Neuronal stem cell (in vitro differentiated cells): ENCODE measurements around the gene ZNF593.

Experiments
- DNase-seq: peaks from one replicate; pipeline ENCODE4 v3.0.0-alpha.2; 2013; ENCODE audit warnings: low spot score
- H2AFZ ChIP-seq: one replicate; pipeline ENCODE4 v1.6.1; 2013; ENCODE audit warnings: mild to moderate bottlenecking, low read length, inconsistent platforms
- H2AK5ac ChIP-seq: 2 replicates; pipeline ENCODE4 v1.6.1; 2013; ENCODE audit warnings: low read depth, mild to moderate bottlenecking, inconsistent platforms, low read length, moderate library complexity, mixed read lengths
- H2BK120ac ChIP-seq: 2 replicates; pipeline ENCODE4 v1.6.1; 2013; ENCODE audit warnings: low read depth, mild to moderate bottlenecking, inconsistent platforms, low read length, moderate library complexity, mixed read lengths
- H2BK12ac ChIP-seq: one replicate; pipeline ENCODE4 v1.6.1; 2013; ENCODE audit warnings: low read length, inconsistent platforms
- H2BK15ac ChIP-seq: 2 replicates; pipeline ENCODE4 v1.6.1; 2013; ENCODE audit warnings: mild to moderate bottlenecking, low read length, inconsistent platforms, mixed read lengths
- H2BK5ac ChIP-seq: one replicate; pipeline ENCODE4 v1.6.1; 2013; ENCODE audit warnings: inconsistent platforms, mild to moderate bottlenecking, low read length, moderate library complexity
- H3K14ac ChIP-seq: one replicate; pipeline ENCODE4 v1.6.1; 2013; ENCODE audit warnings: low read length, inconsistent platforms
- H3K18ac ChIP-seq: 2 replicates; pipeline ENCODE4 v1.6.1; 2013; ENCODE audit warnings: low read length, inconsistent platforms
- H3K23ac ChIP-seq: 2 replicates; pipeline ENCODE4 v1.6.1; 2013; ENCODE audit warnings: low read depth, mild to moderate bottlenecking, mixed read lengths, low read length, inconsistent platforms; ENCODE audit not compliant: poor library complexity
- H3K27ac ChIP-seq: replicated peaks from 3 replicates; pipeline ENCODE4 v1.5.1; 2013; ENCODE audit warnings: low read length, inconsistent platforms
- H3K27me3 ChIP-seq, 3 experiments: 2 replicates each; pipeline ENCODE4 v1.6.1; 2013; ENCODE audit warnings: low read length in 3 of 3, mild to moderate bottlenecking in 2 of 3, inconsistent platforms in 1 of 3, low read depth in 1 of 3, mixed read lengths in 1 of 3, moderate library complexity in 1 of 3; ENCODE audit not compliant: control insufficient read depth in 3 of 3, insufficient read depth in 3 of 3
- H3K36me3 ChIP-seq, 2 donors: replicated peaks in 1 of 2; 2 replicates each; pipeline ENCODE4 v1.6.1; 2013; ENCODE audit warnings: low read length in 2 of 2; ENCODE audit not compliant: control insufficient read depth in 2 of 2, insufficient read depth in 2 of 2
- H3K4ac ChIP-seq: 2 replicates; pipeline ENCODE4 v1.6.1; 2013; ENCODE audit warnings: inconsistent platforms, mild to moderate bottlenecking, low read length, moderate library complexity
- H3K4me1 ChIP-seq, 2 donors: 1 replicate in 1 of 2; 2 replicates in 1 of 2; pipeline ENCODE4 v1.6.1; 2013; ENCODE audit warnings: low read length in 2 of 2, low read depth in 1 of 2; ENCODE audit not compliant: control insufficient read depth in 2 of 2, insufficient read depth in 1 of 2
- H3K4me2 ChIP-seq: one replicate; pipeline ENCODE4 v1.6.1; 2013; ENCODE audit warnings: mild to moderate bottlenecking, low read length, inconsistent platforms; ENCODE audit not compliant: insufficient read depth, poor library complexity, severe bottlenecking
- H3K4me3 ChIP-seq, 2 donors: 2 replicates each; pipeline ENCODE4 v1.5.1; 2013; ENCODE audit warnings: low read length in 2 of 2, mild to moderate bottlenecking in 2 of 2, inconsistent platforms in 1 of 2, moderate library complexity in 1 of 2
- H3K79me1 ChIP-seq: one replicate; pipeline ENCODE4 v1.6.1; 2013; ENCODE audit warnings: low read depth, mild to moderate bottlenecking, inconsistent platforms, low read length, moderate library complexity
- H3K9ac ChIP-seq: one replicate; pipeline ENCODE4 v1.6.1; 2013; ENCODE audit warnings: mild to moderate bottlenecking, low read depth, low read length, inconsistent platforms; ENCODE audit not compliant: poor library complexity
- H3K9me3 ChIP-seq, 2 donors: replicated peaks in 1 of 2; 2 replicates each; pipeline versions ENCODE3 to v1.6.1; 2013; ENCODE audit warnings: low read length in 2 of 2, mild to moderate bottlenecking in 2 of 2, inconsistent platforms in 1 of 2, low read depth in 1 of 2, mixed read lengths in 1 of 2, moderate library complexity in 1 of 2; ENCODE audit not compliant: control insufficient read depth in 2 of 2, insufficient read depth in 1 of 2
- H4K8ac ChIP-seq: one replicate; pipeline ENCODE4 v1.6.1; 2013; ENCODE audit warnings: low read depth, mild to moderate bottlenecking, inconsistent platforms, low read length, moderate library complexity
- H4K91ac ChIP-seq: one replicate; pipeline ENCODE4 v1.6.1; 2013; ENCODE audit warnings: low read length, low read depth, mild to moderate bottlenecking, inconsistent platforms; ENCODE audit not compliant: poor library complexity
- WGBS, 2 donors: extraction: QIAGEN DNeasy Blood & Tissue Kit; methylation state at CpG; one replicate each; pipeline ENCODE4 v1.1.7; 2013; ENCODE audit warnings: missing lambda C conversion rate in 2 of 2, mixed read lengths in 1 of 2; ENCODE audit not compliant: insufficient read length in 2 of 2, insufficient replicate concordance in 1 of 2; ENCODE audit errors: extremely low coverage in 2 of 2; 5-methylcytosine and 5-hydroxymethylcytosine counted together

The ZNF593 gene

DNA sequence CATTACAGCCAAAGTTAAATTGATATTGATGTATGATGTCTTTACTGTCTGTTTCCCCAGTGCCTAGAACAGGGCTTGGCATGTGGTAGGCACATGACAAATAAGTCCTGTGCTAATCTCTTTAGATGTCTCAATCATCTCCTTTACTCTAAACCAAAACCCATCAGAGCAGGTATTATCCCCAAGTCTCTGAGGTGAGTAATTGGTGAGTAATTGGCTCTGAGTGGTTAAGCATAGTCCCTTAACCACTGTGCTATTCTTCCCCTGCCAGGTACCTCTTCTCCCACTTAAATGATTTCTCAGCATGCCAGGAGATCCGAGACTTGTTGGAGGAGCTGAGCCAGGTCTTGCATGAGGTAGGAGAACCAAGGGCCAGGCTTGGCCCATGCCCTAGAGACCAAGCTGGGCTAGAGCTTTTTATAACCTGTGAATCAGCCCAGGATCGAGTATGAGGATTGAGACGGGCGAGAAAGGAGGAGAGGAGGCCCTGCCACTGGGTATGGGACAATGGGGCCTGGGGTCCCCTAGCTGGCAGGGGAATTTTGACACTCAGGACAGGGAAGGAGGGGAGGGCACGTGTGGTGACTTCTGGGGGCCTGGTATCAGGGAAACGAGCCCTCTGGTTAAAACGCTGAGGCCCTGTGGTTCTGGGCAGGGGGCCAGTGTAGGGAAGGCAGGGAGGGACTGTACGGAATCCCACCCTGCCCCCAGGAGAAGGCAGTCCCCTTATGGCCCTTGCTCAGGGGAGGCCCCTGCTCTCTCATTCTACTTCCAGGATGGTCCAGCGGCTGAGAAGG lies 12.1 kb downstream of the ZNF593 start:
- Histone ChIP-seq H2BK15ac (no peak overlapping the region), H3K9ac (peak overlapping the region; percentile 50), H3K36me3 (no peaks in the 10 kb centered on the region), H2AK5ac (no peak overlapping the region), H3K79me1 (no peaks in the 10 kb centered on the region), H3K14ac (no peak overlapping the region), H3K27ac (no peak overlapping the region), H3K4me1 (peaks cover 0 to 5% of the 10 kb centered on the region in 2 donors), H3K27me3 (no peaks in the 10 kb centered on the region), H2BK5ac (no peak overlapping the region), H4K91ac (no peak overlapping the region), H3K4ac (no peak overlapping the region), H2AFZ (peak overlapping the region; percentile 51), H3K4me3 (no peak overlapping the region), H2BK12ac (no peak overlapping the region), H3K9me3 (no peaks in the 10 kb centered on the region), H4K8ac (no peak overlapping the region), H2BK120ac (no peak overlapping the region), H3K23ac (no peak overlapping the region), H3K18ac (no peak overlapping the region), H3K4me2 (no peak overlapping the region)
- DNase-seq = no peak
- no CpG with 5 or more reads among the region's 9 CpGs for WGBS, 2 donors

DNA sequence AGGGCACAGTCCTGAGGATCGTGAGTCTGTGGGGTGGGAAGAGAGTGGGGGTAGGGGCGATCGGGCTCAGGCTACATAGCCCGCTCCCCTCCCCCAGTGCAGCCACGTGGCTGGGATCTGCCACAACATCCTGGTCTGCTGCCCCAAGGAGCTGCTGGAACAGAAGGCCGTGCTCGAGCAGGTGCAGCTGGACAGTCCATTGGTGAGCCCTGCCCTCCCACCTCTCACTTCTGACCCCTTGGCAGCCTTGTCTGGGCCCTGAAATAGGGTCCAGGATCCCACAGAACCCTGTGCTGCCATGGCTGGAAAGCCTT lies 12.6 kb downstream of the ZNF593 start:
- Histone ChIP-seq H3K27ac (no peak overlapping the region), H3K4me2 (no peak overlapping the region), H3K36me3 (no peaks in the 10 kb centered on the region), H2BK12ac (no peak overlapping the region), H3K79me1 (no peaks in the 10 kb centered on the region), H3K14ac (no peak overlapping the region), H3K4me1 (peaks cover 0 to 2% of the 10 kb centered on the region in 2 donors), H3K9me3 (no peaks in the 10 kb centered on the region), H3K4ac (no peak overlapping the region), H3K4me3 (no peak overlapping the region), H3K23ac (peak overlapping the region; percentile 40), H3K27me3 (no peaks in the 10 kb centered on the region), H2AFZ (peak overlapping the region; percentile 51), H3K18ac (peak overlapping the region; percentile 35), H2BK120ac (no peak overlapping the region), H2BK15ac (no peak overlapping the region), H2AK5ac (no peak overlapping the region), H4K8ac (no peak overlapping the region), H2BK5ac (no peak overlapping the region), H3K9ac (peak overlapping the region; percentile 50), H4K91ac (no peak overlapping the region)
- no peak for DNase-seq
- WGBS, 2 donors = no CpG with 5 or more reads among the region's 7 CpGs

DNA sequence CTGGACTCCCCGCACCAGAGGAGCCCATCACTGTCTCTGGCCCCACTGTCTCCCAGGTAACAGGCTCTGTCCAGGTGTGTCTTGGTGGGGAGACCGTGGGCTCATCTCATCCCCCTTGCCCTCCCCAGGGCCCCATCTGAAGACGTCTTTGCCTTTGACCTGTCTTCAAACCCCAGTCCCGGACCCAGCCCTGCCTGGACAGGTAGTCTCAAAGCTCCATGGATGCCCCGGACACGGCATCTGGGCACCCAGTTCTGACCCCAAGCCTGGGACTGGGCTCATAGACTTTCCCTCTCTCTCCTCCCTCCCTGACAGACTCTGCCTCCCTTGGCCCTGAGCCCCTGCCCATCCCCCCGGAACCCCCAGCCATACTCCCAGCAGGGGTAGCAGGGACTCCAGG lies 14.4 kb downstream of the ZNF593 start:
- H2BK15ac ChIP-seq = no peak overlapping the region
- no CpG with 5 or more reads among the region's 7 CpGs for WGBS, 2 donors
- no peak overlapping the region for H3K9ac ChIP-seq
- no peaks in the 10 kb centered on the region for H3K79me1 ChIP-seq
- no peaks in the 10 kb centered on the region for H3K4me1 ChIP-seq
- no peak overlapping the region for H3K4me3 ChIP-seq
- no peak overlapping the region for H2AFZ ChIP-seq
- no peak overlapping the region for H3K4ac ChIP-seq
- H4K8ac ChIP-seq = no peak overlapping the region
- H3K27ac ChIP-seq = no peak overlapping the region
- no peak overlapping the region for H3K23ac ChIP-seq
- no peak overlapping the region for H3K14ac ChIP-seq
- no peak overlapping the region for H4K91ac ChIP-seq
- H3K27me3 ChIP-seq = no peaks in the 10 kb centered on the region
- H3K36me3 ChIP-seq = peaks cover 0 to 4% of the 10 kb centered on the region in 2 donors
- DNase-seq = no peak
- H2AK5ac ChIP-seq = no peak overlapping the region
- no peak overlapping the region for H2BK120ac ChIP-seq
- H2BK5ac ChIP-seq = no peak overlapping the region
- H3K9me3 ChIP-seq = no peaks in the 10 kb centered on the region
- peak overlapping the region; percentile 38 for H3K18ac ChIP-seq
- H2BK12ac ChIP-seq = no peak overlapping the region
- H3K4me2 ChIP-seq = no peak overlapping the region

DNA sequence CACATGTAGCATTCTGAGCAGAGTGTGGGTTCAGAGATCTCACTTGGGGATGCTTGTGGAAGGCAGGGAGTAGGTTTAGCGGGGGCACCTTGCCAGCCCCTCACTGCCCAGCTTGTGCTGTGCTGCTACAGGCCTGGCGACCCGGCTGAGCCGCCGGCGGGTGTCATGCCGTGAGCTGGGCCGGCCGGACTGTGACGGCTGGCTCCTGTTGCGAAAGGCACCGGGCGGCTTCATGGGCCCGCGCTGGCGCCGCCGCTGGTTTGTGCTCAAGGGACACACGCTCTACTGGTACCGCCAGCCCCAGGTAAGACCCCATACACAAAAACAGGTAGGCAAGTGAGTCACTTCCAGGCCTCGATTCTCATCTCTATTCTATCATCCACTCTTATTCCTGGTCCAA lies 15.2 kb downstream of the ZNF593 start:
- no peak overlapping the region for H2BK120ac ChIP-seq
- H2AK5ac ChIP-seq = no peak overlapping the region
- H4K8ac ChIP-seq = no peak overlapping the region
- H3K9ac ChIP-seq = no peak overlapping the region
- H4K91ac ChIP-seq = no peak overlapping the region
- no peak overlapping the region for H2BK5ac ChIP-seq
- WGBS, 2 donors = no CpG with 5 or more reads among the region's 21 CpGs
- no peak overlapping the region for H2AFZ ChIP-seq
- no peaks in the 10 kb centered on the region for H3K27me3 ChIP-seq
- no peak overlapping the region for H3K27ac ChIP-seq
- no peak overlapping the region for H3K18ac ChIP-seq
- H3K9me3 ChIP-seq = no peaks in the 10 kb centered on the region
- H3K4me3 ChIP-seq = no peak overlapping the region
- H3K36me3 ChIP-seq = peaks cover 0 to 7% of the 10 kb centered on the region in 2 donors
- H3K14ac ChIP-seq = no peak overlapping the region
- H2BK15ac ChIP-seq = no peak overlapping the region
- no peak for DNase-seq
- H3K4ac ChIP-seq = no peak overlapping the region
- H2BK12ac ChIP-seq = no peak overlapping the region
- H3K4me1 ChIP-seq = no peaks in the 10 kb centered on the region
- H3K4me2 ChIP-seq = no peak overlapping the region
- H3K23ac ChIP-seq = peak overlapping the region; percentile 55
- H3K79me1 ChIP-seq = no peaks in the 10 kb centered on the region
